H9 (cell line): ENCODE measurements around the gene TMEM135. TPM values are rescaled to one million over a fixed set of nuclear protein-coding genes. Genes with fewer than 3 reads are reported as not detected.

Experiments
- DNase-seq: peaks from one replicate; pipeline ENCODE4 v3.0.0-alpha.2; 2017
- H2AFZ ChIP-seq: one replicate; pipeline ENCODE4 v1.6.1; 2013; ENCODE audit warnings: mild to moderate bottlenecking, low read length, control low read depth, moderate library complexity
- H2AK5ac ChIP-seq: 2 replicates; pipeline ENCODE4 v1.6.1; 2013; ENCODE audit warnings: low read length, control low read depth, mixed read lengths; ENCODE audit not compliant: insufficient read length
- H2BK120ac ChIP-seq: one replicate; pipeline ENCODE4 v1.6.1; 2013; ENCODE audit warnings: low read depth, mild to moderate bottlenecking, low read length, control low read depth, inconsistent platforms; ENCODE audit not compliant: poor library complexity, severe bottlenecking
- H2BK12ac ChIP-seq: 2 replicates; pipeline ENCODE4 v1.6.1; 2013; ENCODE audit warnings: low read length, control low read depth, mixed read lengths, low read depth; ENCODE audit not compliant: insufficient read length
- H2BK15ac ChIP-seq: 2 replicates; pipeline ENCODE4 v1.6.1; 2013; ENCODE audit warnings: low read depth, low read length, control low read depth
- H2BK20ac ChIP-seq: one replicate; pipeline ENCODE4 v1.6.1; 2013; ENCODE audit warnings: low read depth, mild to moderate bottlenecking, low read length, control low read depth, inconsistent platforms; ENCODE audit not compliant: poor library complexity, severe bottlenecking
- H2BK5ac ChIP-seq: 2 replicates; pipeline ENCODE4 v1.6.1; 2013; ENCODE audit warnings: low read length, control low read depth, mixed read lengths; ENCODE audit not compliant: insufficient read length
- H3K14ac ChIP-seq: 2 replicates; pipeline ENCODE4 v1.6.1; 2013; ENCODE audit warnings: low read length, control low read depth; ENCODE audit not compliant: insufficient read depth
- H3K18ac ChIP-seq: 2 replicates; pipeline ENCODE4 v1.6.1; 2013; ENCODE audit warnings: low read depth, mild to moderate bottlenecking, mixed read lengths, low read length, control low read depth; ENCODE audit not compliant: insufficient read length
- H3K23ac ChIP-seq: 2 replicates; pipeline ENCODE4 v1.6.1; 2013; ENCODE audit warnings: low read length, control low read depth, mixed read lengths, low read depth; ENCODE audit not compliant: insufficient read length
- H3K23me2 ChIP-seq: 2 replicates; pipeline ENCODE4 v1.6.1; 2013; ENCODE audit warnings: low read depth, mild to moderate bottlenecking, mixed read lengths, low read length, control low read depth; ENCODE audit not compliant: insufficient read length, poor library complexity, severe bottlenecking
- H3K27ac ChIP-seq: 2 replicates; pipeline ENCODE4 v1.5.1; 2013; ENCODE audit warnings: low read length, control low read depth, mixed read lengths, low read depth; ENCODE audit not compliant: insufficient read length
- H3K27me3 ChIP-seq: 2 replicates; pipeline ENCODE4 v1.6.1; 2013; ENCODE audit warnings: low read length, control low read depth, inconsistent platforms; ENCODE audit not compliant: insufficient read depth
- H3K4ac ChIP-seq: 2 replicates; pipeline ENCODE4 v1.6.1; 2013; ENCODE audit warnings: low read depth, mild to moderate bottlenecking, control low read depth, inconsistent platforms, low read length, moderate library complexity
- H3K4me1 ChIP-seq: 2 replicates; pipeline ENCODE4 v1.6.1; 2013; ENCODE audit warnings: low read length, control low read depth, inconsistent platforms; ENCODE audit not compliant: insufficient read depth
- H3K4me2 ChIP-seq: 2 replicates; pipeline ENCODE4 v1.6.1; 2013; ENCODE audit warnings: low read length, control low read depth, mixed read lengths; ENCODE audit not compliant: insufficient read length, insufficient read depth
- H3K56ac ChIP-seq: 2 replicates; pipeline ENCODE4 v1.6.1; 2013; ENCODE audit warnings: low read depth, mild to moderate bottlenecking, mixed read lengths, low read length, control low read depth; ENCODE audit not compliant: insufficient read length
- H3K79me1 ChIP-seq: 2 replicates; pipeline ENCODE4 v1.6.1; 2013; ENCODE audit warnings: low read depth, mild to moderate bottlenecking, moderate library complexity, low read length, control low read depth, inconsistent platforms; ENCODE audit not compliant: insufficient read depth, poor library complexity, severe bottlenecking
- H3K79me2 ChIP-seq: 2 replicates; pipeline ENCODE4 v1.6.1; 2013; ENCODE audit warnings: low read length, control low read depth, inconsistent platforms; ENCODE audit not compliant: insufficient read depth
- H3K9ac ChIP-seq: 2 replicates; pipeline ENCODE4 v1.6.1; 2013; ENCODE audit warnings: low read length, control low read depth, mixed read lengths; ENCODE audit not compliant: insufficient read length; ENCODE audit errors: extremely low read depth
- H3K9me3 ChIP-seq: one replicate; pipeline ENCODE4 v1.6.1; 2013; ENCODE audit warnings: low read depth, low read length, inconsistent platforms; ENCODE audit not compliant: control insufficient read depth
- H3T11ph ChIP-seq: one replicate; pipeline ENCODE4 v1.6.1; 2013; ENCODE audit warnings: mild to moderate bottlenecking, low read length, control low read depth, inconsistent platforms
- H4K20me1 ChIP-seq: one replicate; pipeline ENCODE4 v1.6.1; 2013; ENCODE audit not compliant: control insufficient read depth, insufficient read length, insufficient read depth
- H4K5ac ChIP-seq: 2 replicates; pipeline ENCODE4 v1.6.1; 2013; ENCODE audit warnings: low read depth, mild to moderate bottlenecking, mixed read lengths, low read length, control low read depth; ENCODE audit not compliant: insufficient read length
- H4K8ac ChIP-seq: replicated peaks from 2 replicates; pipeline ENCODE4 v1.6.1; 2013; ENCODE audit warnings: low read length, control low read depth, mixed read lengths, low read depth; ENCODE audit not compliant: insufficient read length
- H4K91ac ChIP-seq: 2 replicates; pipeline ENCODE4 v1.6.1; 2013; ENCODE audit warnings: low read depth, mild to moderate bottlenecking, moderate library complexity, mixed read lengths, low read length, control low read depth; ENCODE audit not compliant: insufficient read length
- H3K27ac Mint-ChIP-seq, 3 experiments: 2 replicates in 2 of 3; 3 replicates in 1 of 3; pipeline ENCODE4 v1.8.0; 2020 to 2021; ENCODE audit warnings: mixed read lengths in 3 of 3, mild to moderate bottlenecking in 1 of 3, moderate library complexity in 1 of 3
- H3K27me3 Mint-ChIP-seq: 2 replicates; pipeline ENCODE4 v1.8.0; 2021; ENCODE audit warnings: low read depth, mild to moderate bottlenecking, moderate library complexity, mixed read lengths
- H3K36me3 Mint-ChIP-seq, 3 experiments: 2 replicates in 2 of 3; 3 replicates in 1 of 3; pipeline ENCODE4 v1.8.0; 2020 to 2021; ENCODE audit warnings: low read depth in 3 of 3, mixed read lengths in 3 of 3; ENCODE audit not compliant: insufficient read depth in 1 of 3
- H3K4me1 Mint-ChIP-seq, 2 experiments: 2 replicates each; pipeline ENCODE4 v1.8.0; 2020; ENCODE audit warnings: mixed read lengths in 2 of 2
- H3K4me3 Mint-ChIP-seq, 2 experiments: 2 replicates in 1 of 2; 3 replicates in 1 of 2; pipeline ENCODE4 v1.8.0; 2020 to 2021; ENCODE audit warnings: mild to moderate bottlenecking in 2 of 2, mixed read lengths in 2 of 2, moderate library complexity in 1 of 2
- H3K9me3 Mint-ChIP-seq, 2 experiments: 2 replicates in 1 of 2; 3 replicates in 1 of 2; pipeline ENCODE4 v1.8.0; 2020; ENCODE audit warnings: mild to moderate bottlenecking in 2 of 2, mixed read lengths in 2 of 2, moderate library complexity in 1 of 2
- WGBS: extraction: QIAGEN DNeasy Blood & Tissue Kit; methylation state at CpG from one replicate; pipeline ENCODE4 v1.1.7; 2013; ENCODE audit warnings: missing lambda C conversion rate, low lambda C conversion rate, mixed read lengths; ENCODE audit not compliant: insufficient read length; ENCODE audit errors: extremely low coverage; 5-methylcytosine and 5-hydroxymethylcytosine counted together
- total RNA-seq: library from RNA; stranded (reverse); gene quantifications from 2 replicates; pipeline ENCODE4 v1.2.1, GENCODE V29; 2021
- TF ChIP-seq, protein P1 (sequence below): fragments of 200-600 bp; sonication (generic); conservative IDR thresholded peaks from 3 replicates; pipeline ENCODE4 v1.8.0; 2021; ENCODE audit warnings: antibody characterized with exemption, mild to moderate bottlenecking

Gene TMEM135
- total RNA-seq, 1 experiment from 2014 or later = 25.2 TPM

DNA sequence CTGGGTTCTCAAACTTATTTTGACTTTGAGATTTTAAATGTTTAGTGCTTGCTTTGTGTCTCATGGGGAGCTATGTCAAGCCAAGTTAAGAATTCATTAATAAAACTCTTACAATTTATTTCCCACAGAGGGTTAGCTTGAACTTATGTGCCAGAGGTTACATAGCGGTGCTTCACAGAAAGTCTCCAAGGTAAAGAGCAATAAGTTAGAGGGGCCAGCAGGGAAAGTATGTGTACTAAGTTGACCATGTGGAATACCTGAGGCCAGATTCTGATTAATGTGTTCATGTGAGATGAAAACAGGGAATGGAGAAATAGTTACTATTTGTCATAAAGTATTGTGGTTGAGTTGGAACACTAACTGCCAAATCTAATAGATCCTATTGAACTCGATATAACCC lies 149.3 kb downstream of the TMEM135 start:
- Histone ChIP-seq H3K27me3 (no peaks in the 10 kb centered on the region), H3K9me3 (no peaks in the 10 kb centered on the region)
- H3K4me1 Mint-ChIP-seq = no peaks in the 10 kb centered on the region

More for the DNA sequence above, 149.3 kb downstream of the TMEM135 start:
- Mint-ChIP-seq H3K27me3 (no peaks in the 10 kb centered on the region), H3K36me3 (no peaks in the 10 kb centered on the region), H3K4me3 (no peak overlapping the region), H3K27ac (no peak overlapping the region), H3K9me3 (no peaks in the 10 kb centered on the region)
- no peak overlapping the region for H2BK15ac ChIP-seq
- H3K27ac ChIP-seq = no peak overlapping the region
- H3K14ac ChIP-seq = no peak overlapping the region
- no peak overlapping the region for H3K56ac ChIP-seq
- no peak overlapping the region for H2AK5ac ChIP-seq
- H2BK20ac ChIP-seq = no peak overlapping the region
- DNase-seq = no peak
- no peak overlapping the region for H2BK120ac ChIP-seq
- H2BK12ac ChIP-seq = no peak overlapping the region
- H3K9ac ChIP-seq = no peak overlapping the region
- no peak overlapping the region for H4K91ac ChIP-seq
- TF ChIP-seq, protein P1, sequence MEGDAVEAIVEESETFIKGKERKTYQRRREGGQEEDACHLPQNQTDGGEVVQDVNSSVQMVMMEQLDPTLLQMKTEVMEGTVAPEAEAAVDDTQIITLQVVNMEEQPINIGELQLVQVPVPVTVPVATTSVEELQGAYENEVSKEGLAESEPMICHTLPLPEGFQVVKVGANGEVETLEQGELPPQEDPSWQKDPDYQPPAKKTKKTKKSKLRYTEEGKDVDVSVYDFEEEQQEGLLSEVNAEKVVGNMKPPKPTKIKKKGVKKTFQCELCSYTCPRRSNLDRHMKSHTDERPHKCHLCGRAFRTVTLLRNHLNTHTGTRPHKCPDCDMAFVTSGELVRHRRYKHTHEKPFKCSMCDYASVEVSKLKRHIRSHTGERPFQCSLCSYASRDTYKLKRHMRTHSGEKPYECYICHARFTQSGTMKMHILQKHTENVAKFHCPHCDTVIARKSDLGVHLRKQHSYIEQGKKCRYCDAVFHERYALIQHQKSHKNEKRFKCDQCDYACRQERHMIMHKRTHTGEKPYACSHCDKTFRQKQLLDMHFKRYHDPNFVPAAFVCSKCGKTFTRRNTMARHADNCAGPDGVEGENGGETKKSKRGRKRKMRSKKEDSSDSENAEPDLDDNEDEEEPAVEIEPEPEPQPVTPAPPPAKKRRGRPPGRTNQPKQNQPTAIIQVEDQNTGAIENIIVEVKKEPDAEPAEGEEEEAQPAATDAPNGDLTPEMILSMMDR = no peak
- H3K23me2 ChIP-seq = no peaks in the 10 kb centered on the region
- H4K20me1 ChIP-seq = no peaks in the 10 kb centered on the region
- no peak overlapping the region for H3K23ac ChIP-seq
- no peak overlapping the region for H3T11ph ChIP-seq
- no peak overlapping the region for H3K4ac ChIP-seq
- no peaks in the 10 kb centered on the region for H3K79me2 ChIP-seq
- H2AFZ ChIP-seq = no peak overlapping the region
- H3K79me1 ChIP-seq = no peaks in the 10 kb centered on the region
- no peak overlapping the region for H2BK5ac ChIP-seq
- no peak overlapping the region for H4K8ac ChIP-seq
- H3K4me1 ChIP-seq = no peaks in the 10 kb centered on the region
- no peak overlapping the region for H4K5ac ChIP-seq
- H3K18ac ChIP-seq = no peak overlapping the region
- no CpG with 5 or more reads among the region's 2 CpGs for WGBS
- no peak overlapping the region for H3K4me2 ChIP-seq
